ENCODE results near the gene POLR1E. TPM values are rescaled to one million over a fixed set of nuclear protein-coding genes. Genes with fewer than 3 reads are reported as not detected.

Gene POLR1E
- total RNA-seq, 1 experiment from 2014 or later: 60.9 TPM

DNA sequence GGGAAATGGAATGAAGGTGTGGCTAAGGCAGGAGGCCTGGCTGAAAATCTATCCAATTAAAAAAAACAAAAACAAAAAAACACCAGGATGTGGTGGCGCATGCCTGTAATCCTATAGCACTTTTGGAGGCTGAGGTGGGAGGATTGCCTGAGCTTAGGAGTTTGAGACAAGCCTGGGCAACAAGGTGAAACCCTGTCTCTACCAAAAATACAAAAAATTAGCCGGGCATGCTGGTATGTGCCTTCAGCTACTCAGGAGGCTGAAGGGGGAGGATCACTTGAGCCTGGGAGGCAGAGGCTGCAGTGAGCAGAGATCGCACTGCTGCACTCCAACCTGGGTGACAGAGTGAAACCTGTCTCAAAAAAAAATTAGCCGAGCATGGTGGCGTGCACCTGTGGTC, 42.2 kb upstream of the POLR1E start:
- Histone ChIP-seq H2AFZ (ENCODE audit: low read depth, low read length, poor library complexity, severe bottlenecking) (no peak overlapping the region), H4K20me1 (ENCODE audit: insufficient read depth) (peaks cover 33% of the 10 kb centered on the region; the same call in 1 of the 2 replicates), H3K4me2 (ENCODE audit: low read length) (no peak overlapping the region), H3K79me2 (ENCODE audit: insufficient read depth, low read length) (peaks cover 99% of the 10 kb centered on the region), H3K9ac (ENCODE audit: low read length) (no peak overlapping the region), H3K4me3 (replicated peaks in 1 of 2; ENCODE audit: low read depth in 1 of 2, low read length in 2 of 2) (no peak overlapping the region), H3K27me3 (ENCODE audit: insufficient read depth, low read length) (no peaks in the 10 kb centered on the region), H3K27ac (ENCODE audit: low read depth, low read length) (no peak overlapping the region), H3K9me3 (ENCODE audit: control insufficient read depth in 1 of 2, insufficient read depth in 1 of 2, low read depth in 1 of 2, low read length in 2 of 2) (no peaks in the 10 kb centered on the region), H3K36me3 (ENCODE audit: control insufficient read depth in 1 of 2, insufficient read depth in 2 of 2, low read length in 2 of 2) (peaks cover 19 to 57% of the 10 kb centered on the region in 2 experiments), H3K4me1 (ENCODE audit: control insufficient read depth in 1 of 2, insufficient read depth in 2 of 2, low read length in 2 of 2) (peaks cover 0 to 19% of the 10 kb centered on the region in 2 experiments; a peak in 3 of 4 replicates), H3K9me2 (ENCODE audit: insufficient read depth) (no peaks in the 10 kb centered on the region)
- CTCF ChIA-PET: no interaction called here
- RAD21 ChIA-PET (ENCODE audit: low non-redundant PET in 1 of 2, low total read pairs in 2 of 2, uncharacterized antibody in 2 of 2, unreplicated experiment in 2 of 2): interaction anchor here in 1 of 2 experiments (0.6 kb wide), 1 partner anchor 572 kb away, joined by 3 read pairs; no protein-coding TSS in a partner anchor
- POLR2A ChIA-PET: interaction anchor here (1.1 kb wide), 1 partner anchor 21 kb away, joined by 3 read pairs; the partner anchor contains the start of gene GRHPR
- DNase-seq (ENCODE audit: low read depth, low spot score): no peak
- no TSS peak for BruUV-seq (replicated peaks)
- intact Hi-C loops (cut with micrococcal nuclease): no loop called here
- no peak for TF ChIP-seq EZH2phosphoT487 (IDR thresholded peaks at IDR 0.05; ENCODE audit: borderline replicate concordance)
- TF ChIP-seq, protein P1, sequence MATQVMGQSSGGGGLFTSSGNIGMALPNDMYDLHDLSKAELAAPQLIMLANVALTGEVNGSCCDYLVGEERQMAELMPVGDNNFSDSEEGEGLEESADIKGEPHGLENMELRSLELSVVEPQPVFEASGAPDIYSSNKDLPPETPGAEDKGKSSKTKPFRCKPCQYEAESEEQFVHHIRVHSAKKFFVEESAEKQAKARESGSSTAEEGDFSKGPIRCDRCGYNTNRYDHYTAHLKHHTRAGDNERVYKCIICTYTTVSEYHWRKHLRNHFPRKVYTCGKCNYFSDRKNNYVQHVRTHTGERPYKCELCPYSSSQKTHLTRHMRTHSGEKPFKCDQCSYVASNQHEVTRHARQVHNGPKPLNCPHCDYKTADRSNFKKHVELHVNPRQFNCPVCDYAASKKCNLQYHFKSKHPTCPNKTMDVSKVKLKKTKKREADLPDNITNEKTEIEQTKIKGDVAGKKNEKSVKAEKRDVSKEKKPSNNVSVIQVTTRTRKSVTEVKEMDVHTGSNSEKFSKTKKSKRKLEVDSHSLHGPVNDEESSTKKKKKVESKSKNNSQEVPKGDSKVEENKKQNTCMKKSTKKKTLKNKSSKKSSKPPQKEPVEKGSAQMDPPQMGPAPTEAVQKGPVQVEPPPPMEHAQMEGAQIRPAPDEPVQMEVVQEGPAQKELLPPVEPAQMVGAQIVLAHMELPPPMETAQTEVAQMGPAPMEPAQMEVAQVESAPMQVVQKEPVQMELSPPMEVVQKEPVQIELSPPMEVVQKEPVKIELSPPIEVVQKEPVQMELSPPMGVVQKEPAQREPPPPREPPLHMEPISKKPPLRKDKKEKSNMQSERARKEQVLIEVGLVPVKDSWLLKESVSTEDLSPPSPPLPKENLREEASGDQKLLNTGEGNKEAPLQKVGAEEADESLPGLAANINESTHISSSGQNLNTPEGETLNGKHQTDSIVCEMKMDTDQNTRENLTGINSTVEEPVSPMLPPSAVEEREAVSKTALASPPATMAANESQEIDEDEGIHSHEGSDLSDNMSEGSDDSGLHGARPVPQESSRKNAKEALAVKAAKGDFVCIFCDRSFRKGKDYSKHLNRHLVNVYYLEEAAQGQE (IDR thresholded peaks at IDR 0.05; ENCODE audit: low read depth): no peak
- TF ChIP-seq JUND (IDR thresholded peaks at IDR 0.05): no peak
- TF ChIP-seq CBX3 (IDR thresholded peaks at IDR 0.05; ENCODE audit: low read depth): no peak
- no peak for TF ChIP-seq YY1 (IDR thresholded peaks at IDR 0.05; ENCODE audit: extremely low read depth, insufficient replicate concordance, low read depth, low read length)
- TF ChIP-seq, protein P2, sequence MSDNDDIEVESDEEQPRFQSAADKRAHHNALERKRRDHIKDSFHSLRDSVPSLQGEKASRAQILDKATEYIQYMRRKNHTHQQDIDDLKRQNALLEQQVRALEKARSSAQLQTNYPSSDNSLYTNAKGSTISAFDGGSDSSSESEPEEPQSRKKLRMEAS (IDR thresholded peaks at IDR 0.05): no peak
- TF ChIP-seq POLR2A (IDR thresholded peaks at IDR 0.05; ENCODE audit: borderline replicate concordance, extremely low read depth, insufficient read depth, insufficient read length): no peak
- TF ChIP-seq SRF (IDR thresholded peaks at IDR 0.05; ENCODE audit: low read depth): no peak
- no peak for TF ChIP-seq EZH2 (IDR thresholded peaks at IDR 0.05)
- TF ChIP-seq ZNF274 (IDR thresholded peaks at IDR 0.05; ENCODE audit: low read depth, low read length): no peak
- TF ChIP-seq EGR1 (IDR thresholded peaks at IDR 0.05; ENCODE audit: low read depth): no peak
- TF ChIP-seq ZFX (IDR thresholded peaks at IDR 0.05): no peak
- no peak for TF ChIP-seq SIN3A (IDR thresholded peaks at IDR 0.05; ENCODE audit: low read depth)
- TF ChIP-seq FOSL1 (IDR thresholded peaks at IDR 0.05; ENCODE audit: low read depth): no peak
- no peak for TF ChIP-seq TCF7L2 (IDR thresholded peaks at IDR 0.05; ENCODE audit: borderline replicate concordance, extremely low read depth, insufficient read depth, insufficient read length)
- TF ChIP-seq POLR2AphosphoS5 (IDR thresholded peaks at IDR 0.05; ENCODE audit: low read depth, low read length): no peak
- no peak for TF ChIP-seq RAD21 (IDR thresholded peaks at IDR 0.05; ENCODE audit: low read depth)
- TF ChIP-seq, protein P3, sequence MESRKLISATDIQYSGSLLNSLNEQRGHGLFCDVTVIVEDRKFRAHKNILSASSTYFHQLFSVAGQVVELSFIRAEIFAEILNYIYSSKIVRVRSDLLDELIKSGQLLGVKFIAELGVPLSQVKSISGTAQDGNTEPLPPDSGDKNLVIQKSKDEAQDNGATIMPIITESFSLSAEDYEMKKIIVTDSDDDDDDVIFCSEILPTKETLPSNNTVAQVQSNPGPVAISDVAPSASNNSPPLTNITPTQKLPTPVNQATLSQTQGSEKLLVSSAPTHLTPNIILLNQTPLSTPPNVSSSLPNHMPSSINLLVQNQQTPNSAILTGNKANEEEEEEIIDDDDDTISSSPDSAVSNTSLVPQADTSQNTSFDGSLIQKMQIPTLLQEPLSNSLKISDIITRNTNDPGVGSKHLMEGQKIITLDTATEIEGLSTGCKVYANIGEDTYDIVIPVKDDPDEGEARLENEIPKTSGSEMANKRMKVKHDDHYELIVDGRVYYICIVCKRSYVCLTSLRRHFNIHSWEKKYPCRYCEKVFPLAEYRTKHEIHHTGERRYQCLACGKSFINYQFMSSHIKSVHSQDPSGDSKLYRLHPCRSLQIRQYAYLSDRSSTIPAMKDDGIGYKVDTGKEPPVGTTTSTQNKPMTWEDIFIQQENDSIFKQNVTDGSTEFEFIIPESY (IDR thresholded peaks at IDR 0.05; ENCODE audit: extremely low read depth, insufficient replicate concordance, low read length): no peak
- TF ChIP-seq SP1 (IDR thresholded peaks at IDR 0.05; ENCODE audit: low read depth): no peak
- 0 out of 2 replicates have a peak, but pooled peaks have one; percentile 23 for ATAC-seq
